ENCODE measurements around the gene UBL4A. TPM values are rescaled to one million over a fixed set of nuclear protein-coding genes. Genes with fewer than 3 reads are reported as not detected.
A peak's percentile ranks its signal among the peaks of the same experiment; 100 is the strongest.

The UBL4A gene
- total RNA-seq, 1 donor from 2014 or later = 30.2 TPM

DNA sequence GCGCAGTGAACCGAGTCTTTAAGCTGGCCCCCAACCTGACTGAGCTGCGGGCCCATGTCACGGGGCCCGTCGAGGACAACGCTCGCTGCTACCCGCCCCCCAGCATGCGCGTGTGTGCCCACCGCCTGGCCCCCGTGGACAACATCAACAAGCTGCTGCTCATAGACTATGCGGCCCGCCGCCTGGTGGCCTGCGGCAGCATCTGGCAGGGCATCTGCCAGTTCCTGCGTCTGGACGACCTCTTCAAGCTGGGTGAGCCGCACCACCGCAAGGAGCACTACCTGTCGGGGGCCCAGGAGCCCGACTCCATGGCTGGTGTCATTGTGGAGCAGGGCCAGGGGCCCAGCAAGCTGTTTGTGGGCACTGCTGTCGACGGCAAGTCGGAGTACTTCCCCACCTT lies 26.1 kb downstream of the UBL4A start:
- peaks cover 0 to 6% of the 10 kb centered on the region in 2 donors for H3K36me3 ChIP-seq
- intact Hi-C loops (cut with DNase I) = no loop called here
- TF ChIP-seq POLR2A (IDR thresholded peaks at IDR 0.05) (no peak), POLR2AphosphoS5 (IDR thresholded peaks at IDR 0.05; ENCODE audit: insufficient read depth in 1 of 2, low read depth in 1 of 2) (no peak)
- TF ChIP-seq, protein P1, sequence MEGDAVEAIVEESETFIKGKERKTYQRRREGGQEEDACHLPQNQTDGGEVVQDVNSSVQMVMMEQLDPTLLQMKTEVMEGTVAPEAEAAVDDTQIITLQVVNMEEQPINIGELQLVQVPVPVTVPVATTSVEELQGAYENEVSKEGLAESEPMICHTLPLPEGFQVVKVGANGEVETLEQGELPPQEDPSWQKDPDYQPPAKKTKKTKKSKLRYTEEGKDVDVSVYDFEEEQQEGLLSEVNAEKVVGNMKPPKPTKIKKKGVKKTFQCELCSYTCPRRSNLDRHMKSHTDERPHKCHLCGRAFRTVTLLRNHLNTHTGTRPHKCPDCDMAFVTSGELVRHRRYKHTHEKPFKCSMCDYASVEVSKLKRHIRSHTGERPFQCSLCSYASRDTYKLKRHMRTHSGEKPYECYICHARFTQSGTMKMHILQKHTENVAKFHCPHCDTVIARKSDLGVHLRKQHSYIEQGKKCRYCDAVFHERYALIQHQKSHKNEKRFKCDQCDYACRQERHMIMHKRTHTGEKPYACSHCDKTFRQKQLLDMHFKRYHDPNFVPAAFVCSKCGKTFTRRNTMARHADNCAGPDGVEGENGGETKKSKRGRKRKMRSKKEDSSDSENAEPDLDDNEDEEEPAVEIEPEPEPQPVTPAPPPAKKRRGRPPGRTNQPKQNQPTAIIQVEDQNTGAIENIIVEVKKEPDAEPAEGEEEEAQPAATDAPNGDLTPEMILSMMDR (IDR thresholded peaks at IDR 0.05) = no peak
- H3K4me3 ChIP-seq = peak overlapping the region in 1 of 2 donors; percentile 69
- no peaks in the 10 kb centered on the region for H3K27me3 ChIP-seq
- H3K9me3 ChIP-seq = no peaks in the 10 kb centered on the region
- H3K4me1 ChIP-seq = peaks cover 17% of the 10 kb centered on the region
- peak overlapping the region; percentile 78 for H3K27ac ChIP-seq
- no peak for DNase-seq (ENCODE audit: extremely low spot score in 2 of 2)

DNA sequence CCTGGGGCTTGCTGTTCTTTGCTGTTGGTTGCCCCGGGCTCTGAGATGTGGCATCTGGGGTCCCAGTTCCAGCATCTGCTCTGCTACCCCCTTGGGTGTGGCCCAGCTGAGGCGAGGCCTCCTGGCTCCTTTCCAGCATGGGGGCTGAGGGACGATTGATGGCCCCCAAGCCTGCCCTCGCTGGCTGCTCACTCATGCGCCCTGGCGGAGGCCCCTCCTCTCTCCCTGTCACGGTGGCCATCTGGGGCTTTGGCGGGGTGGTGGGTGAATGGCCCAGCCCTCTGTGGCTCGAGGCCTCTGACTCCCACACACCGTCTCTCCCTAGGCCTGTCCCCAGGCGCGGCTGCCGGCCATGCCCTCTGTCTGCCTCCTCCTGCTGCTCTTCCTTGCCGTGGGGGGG lies 26.6 kb downstream of the UBL4A start:
- intact Hi-C loops (cut with DNase I) = no loop called here
- Histone ChIP-seq H3K9me3 (no peaks in the 10 kb centered on the region), H3K4me3 (peak overlapping the region; percentile 60 to 69), H3K27me3 (no peaks in the 10 kb centered on the region), H3K36me3 (peaks cover 0 to 4% of the 10 kb centered on the region in 2 donors), H3K4me1 (peaks cover 17% of the 10 kb centered on the region), H3K27ac (peak overlapping the region; percentile 78)
- TF ChIP-seq POLR2AphosphoS5 (IDR thresholded peaks at IDR 0.05; ENCODE audit: insufficient read depth in 1 of 2, low read depth in 1 of 2) = no peak
- TF ChIP-seq POLR2A (IDR thresholded peaks at IDR 0.05) = no peak
- TF ChIP-seq, protein P1 (IDR thresholded peaks at IDR 0.05) = no peak
- no peak for DNase-seq (ENCODE audit: extremely low spot score in 2 of 2)

DNA sequence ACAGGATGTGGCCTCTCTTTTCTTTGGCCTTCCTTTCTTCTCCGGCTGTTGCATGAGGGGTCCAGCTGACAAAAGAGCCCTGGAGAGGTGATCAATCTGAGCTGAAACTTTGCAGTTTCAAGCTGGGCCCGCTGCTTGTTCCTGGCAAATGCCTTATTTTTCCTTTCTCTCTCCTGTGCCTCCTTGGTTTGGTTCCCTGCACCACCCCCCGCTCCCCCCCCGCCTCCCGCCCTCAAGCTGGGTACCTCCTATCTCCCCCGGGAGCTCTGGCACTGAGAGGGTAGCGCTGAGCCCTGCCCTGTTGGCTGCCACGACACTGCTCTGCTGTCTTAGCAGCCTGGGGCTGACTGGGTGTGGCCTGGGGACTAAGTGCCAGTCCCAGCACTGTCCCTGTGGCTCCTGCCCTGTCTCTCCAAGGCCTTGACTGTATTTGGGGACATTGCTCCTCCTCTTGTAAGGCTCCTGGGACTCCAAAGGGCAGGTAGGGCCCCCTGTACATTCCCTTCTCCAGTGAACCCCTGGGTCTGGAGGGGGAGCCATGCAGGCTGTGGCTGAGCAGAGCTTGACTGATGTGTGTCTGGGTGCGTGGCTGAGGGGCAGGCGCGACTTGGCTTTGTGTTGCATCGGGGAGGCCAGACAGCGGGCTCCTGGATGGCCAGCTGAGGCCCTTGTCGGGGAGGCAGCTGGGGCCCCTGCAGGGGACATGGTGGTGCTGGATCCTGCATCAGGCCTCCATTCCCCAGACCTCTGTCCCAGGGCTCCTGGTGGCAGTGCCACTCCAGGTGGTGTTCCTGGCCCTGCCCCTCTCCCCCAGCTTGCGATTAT lies 27.2 kb downstream of the UBL4A start:
- Histone ChIP-seq H3K36me3 (no peaks in the 10 kb centered on the region), H3K9me3 (no peaks in the 10 kb centered on the region), H3K27ac (peak overlapping the region; percentile 78), H3K4me1 (peaks cover 17% of the 10 kb centered on the region), H3K4me3 (peak overlapping the region; percentile 60 to 69), H3K27me3 (no peaks in the 10 kb centered on the region)
- intact Hi-C loops (cut with DNase I) = no loop called here
- DNase-seq (ENCODE audit: extremely low spot score in 2 of 2) = no peak
- TF ChIP-seq POLR2AphosphoS5 (IDR thresholded peaks at IDR 0.05; ENCODE audit: insufficient read depth in 1 of 2, low read depth in 1 of 2) (no peak), POLR2A (IDR thresholded peaks at IDR 0.05) (no peak)
- TF ChIP-seq, protein P1 (IDR thresholded peaks at IDR 0.05) = no peak

DNA sequence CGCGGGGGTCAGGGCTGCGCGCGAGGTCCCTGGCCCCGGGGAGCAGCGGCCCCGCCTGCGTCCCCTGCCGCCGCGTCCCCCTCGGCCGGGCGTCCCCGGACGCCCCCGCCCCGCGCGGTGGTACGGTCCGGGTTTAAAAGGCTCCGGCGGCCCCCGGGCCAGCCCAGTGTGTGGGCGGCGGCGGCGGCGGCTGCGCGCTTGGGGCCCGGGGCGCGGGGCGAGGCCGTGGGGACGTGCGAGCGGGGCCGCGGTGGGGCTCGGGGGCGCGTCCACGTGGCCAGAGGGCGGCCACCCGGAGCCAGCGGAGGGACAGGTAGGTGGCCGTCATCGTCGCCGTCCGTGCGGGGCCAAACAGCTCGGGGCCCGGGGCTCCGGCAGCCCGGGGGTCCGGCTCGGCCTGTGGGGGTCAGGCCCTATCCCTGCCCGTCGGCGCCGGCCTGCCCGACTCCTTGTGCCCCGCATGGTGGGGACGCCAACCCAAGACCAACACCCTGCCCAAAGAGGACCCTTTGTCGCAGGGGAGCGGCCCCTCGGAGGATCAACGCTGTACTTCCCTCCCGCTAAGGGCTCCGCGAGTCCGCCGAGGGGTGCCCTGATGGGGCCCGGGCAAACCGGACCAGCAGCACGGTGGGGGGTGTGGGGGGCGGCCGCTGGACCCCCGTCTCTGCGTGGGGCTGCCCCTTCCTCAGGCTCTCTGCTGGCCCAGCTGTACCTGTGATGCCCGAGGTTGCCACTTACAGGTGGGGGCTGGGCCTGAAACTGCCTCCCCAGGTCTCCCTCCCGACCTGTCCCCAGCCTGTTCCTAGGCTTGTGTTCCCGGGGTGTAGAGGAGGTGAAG lies 28.1 kb downstream of the UBL4A start, which contains the start of gene PLXNA3:
PLXNA3 (plus strand) TSS at position 166 of the 838 bp plus-strand sequence. CDS start 1,903 bp downstream, outside the sequence.
- no peaks in the 10 kb centered on the region for H3K36me3 ChIP-seq
- H3K27me3 ChIP-seq = no peaks in the 10 kb centered on the region
- H3K4me3 ChIP-seq = peak within 1 kb of the TSS; percentile 60 to 69
- intact Hi-C loops (cut with DNase I) = no loop called here
- no peak for DNase-seq (ENCODE audit: extremely low spot score in 2 of 2)
- H3K4me1 ChIP-seq = peaks cover 17% of the 10 kb centered on the region
- TF ChIP-seq POLR2A (IDR thresholded peaks at IDR 0.05) (peak in 1 of 2 donors; percentile 67), POLR2AphosphoS5 (IDR thresholded peaks at IDR 0.05; ENCODE audit: insufficient read depth in 1 of 2, low read depth in 1 of 2) (no peak)
- H3K27ac ChIP-seq = peak within 1 kb of the TSS; percentile 78
- H3K9me3 ChIP-seq = no peaks in the 10 kb centered on the region

DNA sequence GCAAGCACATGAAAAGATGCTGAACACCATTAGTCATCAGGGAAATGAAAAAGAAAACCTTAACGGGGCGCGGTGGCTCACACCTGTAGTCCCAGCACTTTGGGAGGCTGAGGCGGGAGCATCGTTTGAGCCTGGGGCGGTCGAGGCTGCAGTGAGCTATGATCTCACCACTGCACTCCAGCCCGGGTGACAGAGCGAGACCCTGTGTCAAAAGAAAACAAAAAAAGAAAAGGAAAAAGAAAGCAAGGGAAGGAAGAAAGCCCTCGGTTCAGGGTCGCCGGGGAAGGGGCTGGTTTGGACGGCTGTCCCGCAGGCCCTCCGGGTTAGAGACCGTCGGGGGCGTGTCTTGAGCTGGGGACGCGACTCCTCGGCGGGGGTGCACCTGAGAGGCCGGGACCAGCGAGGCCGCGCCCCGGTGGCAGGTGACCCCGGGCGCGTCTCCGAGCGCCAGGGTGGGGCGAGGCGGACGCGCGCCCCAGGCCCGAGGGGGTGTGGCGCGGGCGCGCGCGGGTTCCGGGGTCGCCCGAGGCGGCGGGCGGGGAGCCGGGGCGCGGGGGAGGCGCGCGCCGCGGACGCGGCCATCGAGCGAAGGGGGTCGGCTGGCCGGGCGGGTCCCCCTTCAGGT lies 28.8 kb downstream of the UBL4A start:
- no peaks in the 10 kb centered on the region for H3K27me3 ChIP-seq
- intact Hi-C loops (cut with DNase I) = no loop called here
- H3K4me3 ChIP-seq = peak overlapping the region; percentile 60 to 69
- TF ChIP-seq, protein P1 (IDR thresholded peaks at IDR 0.05) = no peak
- TF ChIP-seq POLR2AphosphoS5 (IDR thresholded peaks at IDR 0.05; ENCODE audit: insufficient read depth in 1 of 2, low read depth in 1 of 2) (no peak), POLR2A (IDR thresholded peaks at IDR 0.05) (no peak)
- DNase-seq (ENCODE audit: extremely low spot score in 2 of 2) = no peak
- peak overlapping the region; percentile 78 for H3K27ac ChIP-seq
- no peaks in the 10 kb centered on the region for H3K36me3 ChIP-seq
- H3K4me1 ChIP-seq = peaks cover 17% of the 10 kb centered on the region
- no peaks in the 10 kb centered on the region for H3K9me3 ChIP-seq
